HepG2 (cell line): ENCODE measurements around the gene PIR. TPM values are rescaled to one million over a fixed set of nuclear protein-coding genes. Genes with fewer than 3 reads are reported as not detected.

Source experiments
- ATAC-seq: fragments of 200-7000 bp; cut with Tn5 transposase; 3 replicates; pipeline ENCODE4 v1.9.1; 2020; ENCODE audit warnings: mild to moderate bottlenecking, moderate library complexity
- BruUV-seq: library from RNA; stranded (reverse); fragments of 400-500 nt; replicated peaks from 2 replicates; lab custom pipeline; 2021; lab: Mats Ljungman, UMichigan
- CTCF ChIA-PET: fragments of 300-600 bp; formaldehyde crosslinking; extraction: SDS; loops from one replicate; lab custom pipeline; 2021; ENCODE audit warnings: low total read pairs, inconsistent platforms, low intra/inter-chr PET ratio; lab: Yijun Ruan, JAX
- POLR2A ChIA-PET: fragments of 350-600 bp; sonication (Branson Sonifier 250); formaldehyde crosslinking; loops from one replicate; lab custom pipeline; 2020; ENCODE audit warnings: antibody characterized with exemption, inconsistent platforms; lab: Yijun Ruan, JAX
- DNase-seq: peaks from one replicate; pipeline ENCODE4 v3.0.0-alpha.2; 2015; ENCODE audit warnings: low spot score
- FAIRE-seq: peaks from 3 replicates; lab custom pipeline; 2011; peaks lifted over from hg19 to GRCh38; lab: Jason Lieb, UNC
- H2AFZ ChIP-seq: one replicate; pipeline ENCODE4 v1.6.1; 2011; ENCODE audit warnings: low read length, inconsistent platforms
- H3K27ac ChIP-seq: fragments of 300-600 bp; 3 replicates; pipeline ENCODE4 v1.8.0; 2011; ENCODE audit warnings: mixed run types, mild to moderate bottlenecking, mixed read lengths, low read length, inconsistent platforms; ENCODE audit not compliant: insufficient read depth; ENCODE audit errors: extremely low read length
- H3K27me3 ChIP-seq, 2 experiments: fragments of 200-600 bp in 1 of 2; 2 replicates in 1 of 2; 3 replicates in 1 of 2; pipeline versions ENCODE4 v1.6.0 to v1.8.0; 2011; ENCODE audit warnings: low read length in 2 of 2, mild to moderate bottlenecking in 2 of 2, moderate library complexity in 2 of 2, inconsistent platforms in 1 of 2; ENCODE audit not compliant: insufficient read depth in 2 of 2, control insufficient read depth in 1 of 2
- H3K36me3 ChIP-seq, 2 experiments: fragments of 200-600 bp in 1 of 2; replicated peaks in 1 of 2; 2 replicates in 1 of 2; 3 replicates in 1 of 2; pipeline versions ENCODE4 v1.5.1 to v1.8.0; 2011; ENCODE audit warnings: low read length in 2 of 2, inconsistent platforms in 1 of 2; ENCODE audit not compliant: insufficient read depth in 2 of 2, control insufficient read depth in 1 of 2
- H3K4me1 ChIP-seq: 2 replicates; pipeline ENCODE4 v1.5.1; 2012; ENCODE audit warnings: low read length, inconsistent platforms; ENCODE audit not compliant: insufficient read depth
- H3K4me2 ChIP-seq: 2 replicates; pipeline ENCODE4 v1.6.0; 2011; ENCODE audit warnings: low read depth, low read length, inconsistent platforms
- H3K4me3 ChIP-seq, 3 experiments: fragments of 200-600 bp in 1 of 3; sonication (generic), shearing (Covaris generic) in 1 of 3; replicated peaks in 1 of 3; 2 replicates each; pipeline ENCODE4 v1.5.1; 2011 to 2016; ENCODE audit warnings: low read length in 3 of 3, inconsistent platforms in 2 of 3, low read depth in 2 of 3, mild to moderate bottlenecking in 2 of 3, control low read depth in 1 of 3, mixed read lengths in 1 of 3; ENCODE audit not compliant: insufficient read depth in 1 of 3
- H3K79me2 ChIP-seq: one replicate; pipeline ENCODE4 v1.6.1; 2011; ENCODE audit warnings: low read length, inconsistent platforms; ENCODE audit not compliant: insufficient read depth
- H3K9ac ChIP-seq: 2 replicates; pipeline ENCODE4 v1.6.0; 2011; ENCODE audit warnings: mild to moderate bottlenecking, low read depth, low read length, inconsistent platforms; ENCODE audit not compliant: insufficient read depth
- H3K9me3 ChIP-seq: 2 replicates; pipeline ENCODE4 v1.5.1; 2012; ENCODE audit warnings: mild to moderate bottlenecking, low read length
- H4K20me1 ChIP-seq: 2 replicates; pipeline ENCODE4 v1.6.0; 2011; ENCODE audit warnings: inconsistent platforms, mild to moderate bottlenecking, low read length, moderate library complexity; ENCODE audit not compliant: insufficient read depth
- HIVEP1 ChIP-seq: sonication (generic); formaldehyde crosslinking; IDR thresholded peaks from 2 replicates; pipeline ENCODE4 v1.4.0; 2020; ENCODE audit warnings: mild to moderate bottlenecking, missing genetic modification reagents
- HOXA9 ChIP-seq: sonication (generic); formaldehyde crosslinking; IDR thresholded peaks from 2 replicates; pipeline ENCODE4 v1.8.1; 2022; ENCODE audit warnings: missing genetic modification reagents, mild to moderate bottlenecking, moderate library complexity, borderline replicate concordance
- POGK ChIP-seq: sonication (generic); formaldehyde crosslinking; conservative IDR thresholded peaks from 2 replicates; pipeline ENCODE4 v1.8.0; 2022; ENCODE audit warnings: mild to moderate bottlenecking, moderate library complexity, missing genetic modification reagents
- PRMT3 ChIP-seq: sonication (generic); formaldehyde crosslinking; IDR thresholded peaks from 2 replicates; pipeline ENCODE4 v1.8.1; 2022; ENCODE audit warnings: low read depth, mild to moderate bottlenecking, moderate library complexity, missing genetic modification reagents, borderline replicate concordance
- RARA ChIP-seq: IDR thresholded peaks from 2 replicates; pipeline ENCODE4 v1.6.1; 2016; ENCODE audit warnings: missing genetic modification reagents, missing compliant biosample characterization
- RBAK ChIP-seq: sonication (generic); formaldehyde crosslinking; IDR thresholded peaks from 2 replicates; pipeline ENCODE4 v1.5.1; 2020; ENCODE audit warnings: mild to moderate bottlenecking, missing genetic modification reagents
- ZNF18 ChIP-seq: sonication (generic); formaldehyde crosslinking; IDR thresholded peaks from 2 replicates; pipeline ENCODE4 v1.8.0; 2022; ENCODE audit warnings: mild to moderate bottlenecking, missing genetic modification reagents; ENCODE audit not compliant: insufficient replicate concordance
- ZNF234 ChIP-seq: sonication (generic); formaldehyde crosslinking; conservative IDR thresholded peaks from 2 replicates; pipeline ENCODE4 v1.5.1; 2020; ENCODE audit warnings: mild to moderate bottlenecking, missing genetic modification reagents
- ZNF326 ChIP-seq: sonication (generic); formaldehyde crosslinking; IDR thresholded peaks from 2 replicates; pipeline ENCODE4 v1.4.0; 2020; ENCODE audit warnings: missing genetic modification reagents, borderline replicate concordance
- ZNF598 ChIP-seq: sonication (generic); formaldehyde crosslinking; IDR thresholded peaks from 2 replicates; pipeline ENCODE4 v1.5.1; 2020; ENCODE audit warnings: mild to moderate bottlenecking, missing genetic modification reagents, borderline replicate concordance
- ZNF792 ChIP-seq: IDR thresholded peaks from 2 replicates; pipeline ENCODE4 v1.6.1; 2016
- WGBS: methylation state at CpG from one replicate; pipeline ENCODE4 v1.1.6; 2017; ENCODE audit warnings: low lambda C conversion rate; 5-methylcytosine and 5-hydroxymethylcytosine counted together
- in situ Hi-C: cut with HindIII; loops from 2 replicates; pipeline ENCODE4 v1.10.0; 2017; ENCODE audit warnings: low pct_unique_long_range_greater_than_20kb; ENCODE audit not compliant: extremely low pct_ligation_motif_present
- intact Hi-C: fragments of 100-400 bp; cut with micrococcal nuclease; formaldehyde crosslinking; loops from one replicate; pipeline ENCODE4 v1.10.0; 2022; ENCODE audit not compliant: unreplicated experiment
- polyA plus RNA-seq, 8 experiments: library from polyadenylated mRNA; depleted of rRNA in 3 of 8; stranded (reverse) in 7 of 8; unstranded in 1 of 8; fragments of >200 nt; fragmentation: Illumina TruSeq in 4 of 8; extraction: Trizol in 4 of 8; gene quantifications; 2 replicates each; pipeline versions ENCODE4 v1.2.1 to v1.2.3, GENCODE V29; 2011 to 2016; ENCODE audit warnings: low read depth in 4 of 8, missing spikeins in 1 of 8, mixed read lengths in 1 of 8; ENCODE audit not compliant: insufficient read depth in 1 of 8
- total RNA-seq, 5 experiments: library from RNA; depleted of rRNA; stranded (reverse); fragments of >200 nt; fragmentation: Illumina TruSeq; extraction: Trizol; gene quantifications; 2 replicates each; pipeline ENCODE4 v1.2.3, GENCODE V29; 2016; ENCODE audit warnings: low read depth in 1 of 5

Gene PIR
- total and polyA plus RNA-seq, 2 of the 13 experiments (the other 11 are each of a cell fraction or from before 2014, with no cell fraction given): 12.2 to 38.0 TPM

GRCh38 chrX:15475021-15475420 is 18.1 kb downstream of the PIR start (continued):
- TF ChIP-seq ZNF18: no peak
- TF ChIP-seq HOXA9: no peak
- TF ChIP-seq ZNF234 (CRISPR knock-in tag): no peak
- no peak for TF ChIP-seq ZNF326 (CRISPR knock-in tag)
- no peak for TF ChIP-seq HIVEP1 (CRISPR knock-in tag)
- TF ChIP-seq POGK (CRISPR knock-in tag): no peak

GRCh38 chrX:15474028-15474427 is 19.1 kb downstream of the PIR start:
- no peak for ATAC-seq
- Histone ChIP-seq H3K27me3 (no peaks in the 10 kb centered on the region), H3K4me3 (no peak overlapping the region), H2AFZ (no peak overlapping the region), H3K4me2 (no peak overlapping the region), H4K20me1 (no peaks in the 10 kb centered on the region), H3K36me3 (no peaks in the 10 kb centered on the region; a peak in 1 of 5 replicates), H3K27ac (no peak overlapping the region), H3K79me2 (no peaks in the 10 kb centered on the region), H3K4me1 (no peaks in the 10 kb centered on the region), H3K9ac (no peak overlapping the region), H3K9me3 (no peaks in the 10 kb centered on the region)
- DNase-seq: no peak
- ChIA-PET POLR2A (no interaction called here), CTCF (no interaction called here)
- 99% methylated on average over 4 of the region's 4 CpGs for WGBS
- intact Hi-C loops: no loop called here
- no TSS peak for BruUV-seq
- in situ Hi-C loops: no loop called here
- FAIRE-seq: no peak
- no peak for TF ChIP-seq RBAK (CRISPR knock-in tag)
- no peak for TF ChIP-seq RARA
- TF ChIP-seq PRMT3 (CRISPR knock-in tag): no peak
- TF ChIP-seq ZNF792: no peak
- TF ChIP-seq ZNF598 (CRISPR knock-in tag): no peak
